Spleen (tissue), 11 donors: ENCODE measurements around the gene CARD16. TPM values are rescaled to one million over a fixed set of nuclear protein-coding genes. Genes with fewer than 3 reads are reported as not detected.

Experiments
- DNase-seq: peaks from one replicate; pipeline ENCODE4 v3.0.0-alpha.2; 2020
- H3K27ac ChIP-seq, 8 donors: fragments of 200-600 bp; sonication (generic) in 7 of 8; 1 replicate in 4 of 8; 2 replicates in 4 of 8; pipeline versions ENCODE4 v1.5.0 to v1.8.0; 2016 to 2021; ENCODE audit warnings: inconsistent platforms in 4 of 8, mild to moderate bottlenecking in 4 of 8, moderate library complexity in 1 of 8
- H3K27me3 ChIP-seq, 7 donors: fragments of 200-600 bp; sonication (generic) in 6 of 7; replicated peaks in 1 of 7; 1 replicate in 4 of 7; 2 replicates in 3 of 7; pipeline versions ENCODE4 v1.5.0 to v1.8.0; 2016 to 2021; ENCODE audit warnings: inconsistent platforms in 3 of 7, mild to moderate bottlenecking in 1 of 7
- H3K36me3 ChIP-seq, 6 donors: fragments of 200-600 bp; sonication (generic) in 5 of 6; 1 replicate in 4 of 6; 2 replicates in 2 of 6; pipeline versions ENCODE4 v1.5.0 to v1.8.0; 2016 to 2021; ENCODE audit warnings: inconsistent platforms in 2 of 6
- H3K4me1 ChIP-seq, 6 donors: fragments of 200-600 bp; sonication (generic) in 5 of 6; 1 replicate in 3 of 6; 2 replicates in 3 of 6; pipeline versions ENCODE4 v1.5.0 to v1.8.0; 2016 to 2021; ENCODE audit warnings: inconsistent platforms in 3 of 6
- H3K4me3 ChIP-seq, 8 donors: fragments of 200-600 bp; sonication (generic) in 7 of 8; 1 replicate in 4 of 8; 2 replicates in 4 of 8; pipeline versions ENCODE4 v1.5.0 to v1.8.0; 2016 to 2021; ENCODE audit warnings: inconsistent platforms in 4 of 8, mild to moderate bottlenecking in 4 of 8, moderate library complexity in 2 of 8
- H3K9me3 ChIP-seq, 8 donors: fragments of 200-600 bp; sonication (generic) in 7 of 8; 1 replicate in 4 of 8; 2 replicates in 4 of 8; pipeline versions ENCODE4 v1.5.0 to v1.8.0; 2016 to 2021; ENCODE audit warnings: inconsistent platforms in 4 of 8
- CTCF ChIP-seq, 11 experiments: fragments of 200-600 bp in 7 of 11; fragments of 450-650 bp in 4 of 11; sonication (generic) in 4 of 11; IDR thresholded peaks in 8 of 11; conservative IDR thresholded peaks in 3 of 11; 1 replicate in 7 of 11; 2 replicates in 4 of 11; pipeline versions ENCODE4 v1.4.0 to v1.8.0; 2016 to 2021; ENCODE audit warnings: antibody characterized with exemption in 11 of 11, inconsistent platforms in 4 of 11, mild to moderate bottlenecking in 1 of 11
- POLR2A ChIP-seq, 3 donors: fragments of 450-650 bp; IDR thresholded peaks; one replicate each; pipeline ENCODE4 v1.5.1; 2017; ENCODE audit warnings: antibody characterized with exemption in 3 of 3, mild to moderate bottlenecking in 1 of 3
- POLR2AphosphoS5 ChIP-seq, 3 donors: sonication (generic); formaldehyde crosslinking; IDR thresholded peaks; one replicate each; pipeline ENCODE4 v1.5.1; 2017; ENCODE audit warnings: antibody characterized with exemption in 3 of 3
- WGBS, 5 donors: extraction: QIAGEN DNeasy Blood & Tissue Kit in 3 of 5; methylation state at CpG; one replicate each; pipeline versions ENCODE4 v1.1.5 to v1.1.7; 2013 to 2018; 5-methylcytosine and 5-hydroxymethylcytosine counted together
- intact Hi-C: fragments of 100-400 bp; cut with DNase I; formaldehyde crosslinking; loops from one replicate; pipeline ENCODE4 v1.15.0; 2023; ENCODE audit warnings: low total_unique reads
- polyA plus RNA-seq, 3 donors: library from polyadenylated mRNA; stranded (reverse); fragments of 200-250 nt; gene quantifications; one replicate each; pipeline ENCODE4 v1.2.1, GENCODE V29; 2013
- total RNA-seq, 7 donors: library from RNA; depleted of rRNA in 3 of 7; stranded (reverse); fragments of >200 nt in 3 of 7; fragmentation: NEBNext Ultra II Directional in 4 of 7; extraction: Animal tissue kit (Norgen Biotek cat#: 25700) in 4 of 7; gene quantifications; one replicate each; pipeline versions ENCODE4 v1.1.0 to v1.2.1, GENCODE V29; 2016 to 2021
- donor health status: healthy with polysubstance abuse.
- donor health status: DM: no; HTN: no; CAD: no; lungs with moderate emphysema.
- donor health status: DM: no; HTN: no; CAD: no.
- donor health status: Bipolar disorder and iron deficiency.
- donor health status: healthy.
- donor health status: DM: no; HTN: no; CAD: no.
- donor health status: DM: yes; HTN: yes; CAD: no.

Gene CARD16
- total and polyA plus RNA-seq, 10 donors = 78.8 to 189 (median 112) TPM

GRCh38 chr11:104999721-105000120 is 45.4 kb downstream of the CARD16 start:
- intact Hi-C loops = loop anchor here (10.0 kb wide), 1 partner anchor 395 kb away; no protein-coding TSS in a partner anchor
- Histone ChIP-seq H3K27me3 (no peaks in the 10 kb centered on the region), H3K4me3 (no peak overlapping the region), H3K36me3 (no peaks in the 10 kb centered on the region), H3K9me3 (no peaks in the 10 kb centered on the region), H3K4me1 (peaks cover 0 to 9% (median 2%) of the 10 kb centered on the region in 6 donors), H3K27ac (no peak overlapping the region)
- DNase-seq = no peak
- WGBS, 5 donors = 69 to 79% (median 71%) methylated on average over 1 of the region's 1 CpG
- TF ChIP-seq POLR2A (IDR thresholded peaks at IDR 0.05) (no peak), CTCF (IDR thresholded peaks at IDR 0.05 in 8 of 11, conservative IDR thresholded peaks at IDR 0.05 in 3 of 11) (no peak), POLR2AphosphoS5 (IDR thresholded peaks at IDR 0.05) (no peak)

- Histone ChIP-seq H3K4me3 (no peak overlapping the region), H3K27me3 (no peaks in the 10 kb centered on the region), H3K27ac (no peak overlapping the region), H3K36me3 (no peaks in the 10 kb centered on the region), H3K9me3 (no peaks in the 10 kb centered on the region), H3K4me1 (peaks cover 0 to 9% (median 2%) of the 10 kb centered on the region in 6 donors)
- 85 to 91% (median 90%) methylated on average over 6 of the region's 6 CpGs for WGBS, 5 donors
- intact Hi-C loops = no loop called here
- TF ChIP-seq POLR2A (IDR thresholded peaks at IDR 0.05) = no peak
- no peak for TF ChIP-seq POLR2AphosphoS5 (IDR thresholded peaks at IDR 0.05)
- TF ChIP-seq CTCF (IDR thresholded peaks at IDR 0.05 in 8 of 11, conservative IDR thresholded peaks at IDR 0.05 in 3 of 11) = no peak
- no peak for DNase-seq
Measured at GRCh38 chr11:104997288-104997687, 47.8 kb downstream of the CARD16 start.

- 46 to 66% (median 62%) methylated on average over 2 of the region's 2 CpGs for WGBS, 5 donors
- intact Hi-C loops = no loop called here
- no peak overlapping the region for H3K4me3 ChIP-seq
- TF ChIP-seq POLR2A (IDR thresholded peaks at IDR 0.05) (no peak), CTCF (IDR thresholded peaks at IDR 0.05 in 8 of 11, conservative IDR thresholded peaks at IDR 0.05 in 3 of 11) (no peak), POLR2AphosphoS5 (IDR thresholded peaks at IDR 0.05) (no peak)
- no peaks in the 10 kb centered on the region for H3K9me3 ChIP-seq
- H3K27me3 ChIP-seq = no peaks in the 10 kb centered on the region
- peaks cover 0 to 1% (median 0%) of the 10 kb centered on the region in 6 donors for H3K4me1 ChIP-seq
- no peak overlapping the region for H3K27ac ChIP-seq
- no peaks in the 10 kb centered on the region for H3K36me3 ChIP-seq
- no peak for DNase-seq
Measured at GRCh38 chr11:104995001-104995408, 50.1 kb downstream of the CARD16 start.

- Histone ChIP-seq H3K36me3 (no peaks in the 10 kb centered on the region), H3K9me3 (peaks cover 0 to 8% (median 7%) of the 10 kb centered on the region in 8 donors), H3K4me3 (no peak overlapping the region), H3K4me1 (no peaks in the 10 kb centered on the region), H3K27ac (no peak overlapping the region), H3K27me3 (no peaks in the 10 kb centered on the region)
- DNase-seq = no peak
- no peak for TF ChIP-seq CTCF (IDR thresholded peaks at IDR 0.05 in 8 of 11, conservative IDR thresholded peaks at IDR 0.05 in 3 of 11)
- TF ChIP-seq POLR2AphosphoS5 (IDR thresholded peaks at IDR 0.05) = no peak
- no peak for TF ChIP-seq POLR2A (IDR thresholded peaks at IDR 0.05)
- WGBS, 5 donors = 76 to 86% (median 83%) methylated on average over 1 of the region's 1 CpG
- intact Hi-C loops = no loop called here
Measured at GRCh38 chr11:104992781-104993180, 52.4 kb downstream of the CARD16 start.
